Activated naive CD4-positive, alpha-beta T cell treated with anti-CD3 and anti-CD28 coated beads, Interleukin-2, amount 10 ng/mL, durations not matched to agents 7 days and 5 days (primary cell): Measurements from ENCODE around the gene MBD6.

Experiments
- CTCF ChIA-PET: fragments of 350-600 bp; sonication (Branson Sonifier 250); formaldehyde crosslinking; loops from one replicate; lab custom pipeline; 2021; ENCODE audit warnings: antibody characterized with exemption; lab: Charles Lee
- DNase-seq: peaks from one replicate; pipeline ENCODE4 v3.0.0-alpha.2; 2020
- H3K27ac Mint-ChIP-seq: one replicate; pipeline ENCODE4 v1.8.0; 2021; ENCODE audit warnings: mild to moderate bottlenecking, moderate library complexity, mixed read lengths
- H3K27me3 Mint-ChIP-seq: one replicate; pipeline ENCODE4 v1.8.0; 2021; ENCODE audit warnings: mild to moderate bottlenecking, mixed read lengths
- H3K36me3 Mint-ChIP-seq: one replicate; pipeline ENCODE4 v1.8.0; 2021; ENCODE audit warnings: mixed read lengths
- H3K4me1 Mint-ChIP-seq: one replicate; pipeline ENCODE4 v1.8.0; 2021; ENCODE audit warnings: mixed read lengths
- H3K4me3 Mint-ChIP-seq: one replicate; pipeline ENCODE4 v1.8.0; 2021; ENCODE audit warnings: mild to moderate bottlenecking, moderate library complexity, mixed read lengths
- H3K9me3 Mint-ChIP-seq: one replicate; pipeline ENCODE4 v1.8.0; 2021; ENCODE audit warnings: mixed read lengths

The MBD6 gene

DNA sequence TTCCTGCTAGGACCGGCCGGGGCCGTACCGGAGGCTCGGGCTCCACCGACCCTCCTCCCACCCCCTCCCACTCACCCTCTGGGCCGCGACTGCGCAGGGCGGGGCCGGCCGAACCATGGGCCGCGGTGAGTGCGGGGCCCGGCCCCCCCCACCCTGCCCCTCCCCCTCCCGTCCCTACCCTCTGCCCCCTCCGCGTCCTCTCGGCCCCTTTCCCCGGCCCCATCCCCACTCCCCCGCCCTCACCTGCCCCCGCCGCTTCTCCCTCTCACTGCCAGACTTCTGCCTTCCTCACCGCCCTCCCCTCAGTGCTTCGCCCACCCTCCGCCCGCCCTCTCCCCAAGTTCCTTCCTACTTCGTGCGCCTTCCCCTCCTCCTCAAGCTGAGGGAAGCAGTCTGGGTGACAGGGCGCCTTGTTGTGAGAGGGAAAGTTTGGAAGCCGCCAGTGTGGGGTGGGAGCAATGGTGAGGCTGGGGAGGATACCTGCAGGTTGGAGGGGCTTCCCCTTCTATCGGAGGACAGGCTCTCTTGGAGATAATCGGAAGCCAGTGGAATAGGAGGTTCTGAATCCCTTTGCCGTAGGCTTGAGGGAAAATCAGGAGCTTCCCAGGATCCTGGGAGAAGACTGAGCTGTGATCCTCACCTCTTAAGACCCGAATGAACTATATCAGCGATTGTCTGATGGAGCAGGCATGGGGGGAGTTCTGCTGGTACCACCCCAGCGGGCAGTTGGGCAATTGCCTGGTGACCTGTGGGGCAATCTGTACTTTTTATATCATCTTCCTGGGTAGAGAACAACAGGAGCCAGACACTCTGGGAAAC lies 472 bp downstream of the MBD6 start:
- peaks cover 60% of the 10 kb centered on the region for H3K4me1 Mint-ChIP-seq
- H3K36me3 Mint-ChIP-seq, result peaks cover 40% of the 10 kb centered on the region
- H3K27me3 Mint-ChIP-seq, result peaks cover 5% of the 10 kb centered on the region
- peak overlapping the region; percentile 91 for H3K27ac Mint-ChIP-seq
- CTCF ChIA-PET, result interaction anchor here (1.2 to 1.6 kb wide), 4 partner anchors 11 to 98 kb away, joined by 3 to 6 read pairs (median 4); partner anchors contain the start of gene DCTN2
- DNase-seq, result peak; percentile 69
- peak overlapping the region; percentile 99 for H3K4me3 Mint-ChIP-seq
- H3K9me3 Mint-ChIP-seq, result no peaks in the 10 kb centered on the region

DNA sequence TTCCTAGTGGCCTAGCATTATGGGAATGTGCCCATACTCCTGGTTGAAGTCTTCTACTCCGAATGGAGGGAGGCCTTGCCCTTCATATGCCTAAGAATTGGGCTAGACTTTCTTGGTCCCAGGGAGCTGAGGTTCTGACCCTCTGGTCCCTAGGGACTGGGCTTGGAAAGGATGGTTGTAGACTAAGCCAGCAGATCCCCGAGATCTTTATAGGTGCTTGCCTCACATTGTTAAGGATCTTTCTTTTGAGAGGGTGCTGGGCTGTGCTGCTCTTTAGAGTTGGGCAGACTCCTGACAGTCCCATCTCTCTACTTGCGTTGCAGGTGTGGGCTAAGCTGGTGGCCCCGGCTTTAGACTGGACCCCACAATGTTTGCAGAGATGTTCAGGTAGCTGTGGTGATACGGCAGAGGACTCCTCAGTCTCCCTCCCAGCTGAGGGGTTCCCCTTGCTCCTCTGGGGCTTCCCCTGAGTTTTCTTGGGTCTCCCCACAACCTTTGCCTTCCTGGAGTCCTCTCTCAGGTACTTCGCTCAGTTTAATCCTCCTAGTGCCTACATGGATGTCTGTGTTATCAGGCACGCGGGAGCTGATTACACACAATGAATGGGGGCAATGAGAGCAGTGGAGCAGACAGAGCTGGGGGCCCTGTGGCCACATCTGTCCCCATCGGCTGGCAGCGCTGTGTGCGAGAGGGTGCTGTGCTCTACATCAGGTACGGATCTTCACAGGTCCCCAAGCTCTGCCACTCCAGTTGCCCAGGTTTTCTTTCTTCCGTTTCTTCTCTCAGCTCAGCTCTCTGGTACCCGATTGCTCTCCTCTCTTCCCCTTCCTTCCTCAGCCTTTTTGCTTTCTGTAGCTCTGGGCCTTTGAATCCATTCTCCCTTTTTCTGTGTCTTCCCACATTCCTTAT lies 1.3 kb downstream of the MBD6 start:
- Mint-ChIP-seq H3K27ac (peak overlapping the region; percentile 91), H3K36me3 (peaks cover 34% of the 10 kb centered on the region), H3K27me3 (peaks cover 5% of the 10 kb centered on the region), H3K9me3 (no peaks in the 10 kb centered on the region), H3K4me1 (peaks cover 53% of the 10 kb centered on the region), H3K4me3 (peak overlapping the region; percentile 99)
- DNase-seq, result no peak
- CTCF ChIA-PET, result interaction anchor here (0.8 to 1.6 kb wide), 6 partner anchors 10 to 97 kb away, joined by 3 to 6 read pairs (median 3); partner anchors contain the start of gene DCTN2

DNA sequence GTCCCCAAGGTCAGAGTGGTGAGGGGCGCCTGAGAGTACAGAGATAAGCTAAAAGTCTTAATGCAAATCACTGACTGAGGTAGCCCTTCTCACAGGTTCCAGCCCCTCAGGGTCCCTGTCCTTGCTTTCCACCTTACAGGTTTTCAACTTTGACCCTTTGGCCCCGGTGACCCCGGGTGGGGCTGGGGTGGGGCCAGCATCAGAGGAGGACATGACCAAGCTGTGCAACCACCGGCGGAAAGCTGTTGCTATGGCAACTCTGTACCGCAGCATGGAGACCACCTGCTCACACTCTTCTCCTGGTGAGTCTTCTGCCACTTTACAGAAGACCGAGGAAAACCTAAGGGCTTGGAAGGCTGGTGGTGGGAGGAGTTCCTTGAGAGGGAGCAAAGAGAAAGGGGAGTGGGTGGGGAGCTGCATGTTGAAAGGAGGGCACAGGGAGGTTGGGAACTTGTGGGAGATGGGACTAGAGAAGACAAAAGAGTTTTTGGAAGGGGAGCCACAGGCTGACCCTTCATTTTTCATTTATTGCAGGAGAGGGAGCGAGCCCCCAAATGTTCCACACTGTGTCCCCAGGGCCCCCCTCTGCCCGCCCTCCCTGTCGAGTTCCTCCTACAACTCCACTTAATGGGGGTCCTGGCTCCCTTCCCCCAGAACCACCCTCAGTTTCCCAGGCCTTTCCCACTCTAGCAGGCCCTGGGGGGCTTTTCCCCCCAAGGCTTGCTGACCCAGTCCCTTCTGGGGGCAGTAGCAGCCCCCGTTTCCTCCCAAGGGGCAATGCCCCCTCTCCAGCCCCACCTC lies 2.4 kb downstream of the MBD6 start:
- Mint-ChIP-seq H3K27me3 (peaks cover 5% of the 10 kb centered on the region), H3K36me3 (peaks cover 33% of the 10 kb centered on the region), H3K9me3 (no peaks in the 10 kb centered on the region), H3K4me1 (peaks cover 47% of the 10 kb centered on the region), H3K4me3 (peak overlapping the region; percentile 99), H3K27ac (peak overlapping the region; percentile 33)
- no peak for DNase-seq
- CTCF ChIA-PET, result interaction anchor here (0.8 to 1.6 kb wide), 3 partner anchors 9 to 58 kb away, joined by 3 to 6 read pairs (median 3); no protein-coding TSS in a partner anchor

DNA sequence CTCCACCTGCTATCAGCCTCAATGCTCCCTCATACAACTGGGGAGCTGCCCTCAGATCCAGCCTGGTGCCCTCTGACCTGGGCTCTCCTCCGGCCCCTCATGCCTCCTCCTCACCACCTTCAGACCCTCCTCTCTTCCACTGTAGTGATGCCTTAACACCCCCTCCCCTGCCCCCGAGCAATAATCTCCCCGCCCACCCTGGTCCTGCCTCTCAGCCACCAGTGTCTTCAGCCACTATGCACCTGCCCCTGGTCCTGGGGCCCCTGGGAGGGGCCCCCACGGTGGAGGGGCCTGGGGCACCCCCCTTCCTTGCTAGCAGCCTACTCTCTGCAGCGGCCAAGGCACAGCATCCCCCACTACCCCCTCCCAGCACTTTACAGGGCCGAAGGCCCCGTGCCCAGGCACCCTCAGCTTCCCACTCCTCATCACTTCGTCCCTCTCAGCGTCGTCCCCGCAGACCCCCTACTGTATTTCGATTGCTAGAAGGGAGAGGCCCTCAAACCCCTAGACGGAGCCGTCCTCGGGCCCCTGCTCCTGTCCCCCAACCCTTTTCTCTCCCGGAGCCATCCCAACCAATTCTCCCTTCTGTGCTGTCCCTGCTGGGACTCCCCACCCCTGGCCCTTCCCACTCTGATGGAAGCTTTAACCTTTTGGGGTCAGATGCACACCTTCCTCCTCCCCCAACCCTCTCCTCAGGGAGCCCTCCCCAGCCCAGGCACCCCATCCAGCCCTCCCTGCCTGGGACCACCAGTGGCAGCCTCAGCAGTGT lies 3.2 kb downstream of the MBD6 start:
- H3K4me3 Mint-ChIP-seq, result no peak overlapping the region
- H3K9me3 Mint-ChIP-seq, result no peaks in the 10 kb centered on the region
- no peak for DNase-seq
- H3K4me1 Mint-ChIP-seq, result peaks cover 46% of the 10 kb centered on the region
- CTCF ChIA-PET, result no interaction called here
- no peak overlapping the region for H3K27ac Mint-ChIP-seq
- H3K36me3 Mint-ChIP-seq, result peaks cover 34% of the 10 kb centered on the region
- H3K27me3 Mint-ChIP-seq, result peaks cover 5% of the 10 kb centered on the region

DNA sequence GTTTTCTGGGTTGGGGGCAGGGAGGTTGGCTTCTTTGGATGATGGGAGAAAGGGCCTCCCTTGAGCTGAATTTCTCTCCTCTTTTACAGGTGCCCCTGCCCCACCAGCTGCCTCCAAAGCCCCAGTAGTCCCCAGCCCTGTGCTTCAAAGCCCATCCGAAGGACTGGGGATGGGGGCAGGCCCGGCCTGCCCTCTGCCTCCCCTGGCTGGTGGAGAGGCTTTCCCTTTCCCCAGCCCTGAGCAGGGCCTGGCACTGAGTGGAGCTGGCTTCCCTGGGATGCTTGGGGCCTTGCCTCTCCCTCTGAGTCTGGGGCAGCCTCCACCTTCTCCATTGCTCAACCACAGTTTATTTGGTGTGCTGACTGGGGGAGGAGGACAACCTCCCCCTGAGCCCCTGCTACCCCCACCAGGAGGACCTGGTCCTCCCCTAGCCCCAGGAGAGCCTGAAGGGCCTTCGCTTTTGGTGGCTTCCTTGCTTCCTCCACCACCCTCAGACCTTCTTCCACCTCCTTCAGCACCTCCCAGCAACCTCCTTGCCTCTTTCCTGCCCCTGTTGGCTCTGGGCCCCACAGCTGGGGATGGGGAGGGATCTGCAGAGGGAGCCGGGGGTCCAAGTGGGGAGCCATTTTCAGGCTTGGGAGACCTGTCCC lies 4.0 kb downstream of the MBD6 start:
- no peak overlapping the region for H3K4me3 Mint-ChIP-seq
- H3K36me3 Mint-ChIP-seq, result peaks cover 41% of the 10 kb centered on the region
- no peaks in the 10 kb centered on the region for H3K9me3 Mint-ChIP-seq
- peaks cover 38% of the 10 kb centered on the region for H3K4me1 Mint-ChIP-seq
- H3K27ac Mint-ChIP-seq, result peak overlapping the region; percentile 52
- H3K27me3 Mint-ChIP-seq, result peaks cover 5% of the 10 kb centered on the region
- no peak for DNase-seq
- CTCF ChIA-PET, result no interaction called here

DNA sequence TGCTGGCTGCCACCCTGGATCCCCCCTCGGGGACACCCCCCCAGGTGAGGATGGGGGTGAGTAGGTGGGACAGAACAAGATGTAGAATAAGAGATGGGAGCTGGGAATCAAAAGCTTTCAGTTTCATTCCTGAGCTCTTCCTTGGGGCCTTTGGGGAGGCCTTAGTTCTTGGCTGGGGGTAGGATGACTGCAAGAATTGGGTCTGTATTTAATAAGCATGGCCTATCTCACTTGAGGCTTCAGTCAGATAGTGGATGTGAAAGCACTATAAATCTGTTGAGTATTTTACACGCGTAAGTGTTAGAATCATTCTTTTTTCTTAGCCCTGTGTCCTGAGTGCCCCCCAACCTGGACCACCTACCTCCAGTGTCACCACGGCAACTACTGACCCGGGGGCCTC lies 4.6 kb downstream of the MBD6 start:
- no peak for DNase-seq
- Mint-ChIP-seq H3K36me3 (peaks cover 47% of the 10 kb centered on the region), H3K9me3 (no peaks in the 10 kb centered on the region), H3K27ac (no peak overlapping the region), H3K4me3 (no peak overlapping the region), H3K27me3 (peaks cover 2% of the 10 kb centered on the region), H3K4me1 (peaks cover 32% of the 10 kb centered on the region)
- CTCF ChIA-PET, result no interaction called here

DNA sequence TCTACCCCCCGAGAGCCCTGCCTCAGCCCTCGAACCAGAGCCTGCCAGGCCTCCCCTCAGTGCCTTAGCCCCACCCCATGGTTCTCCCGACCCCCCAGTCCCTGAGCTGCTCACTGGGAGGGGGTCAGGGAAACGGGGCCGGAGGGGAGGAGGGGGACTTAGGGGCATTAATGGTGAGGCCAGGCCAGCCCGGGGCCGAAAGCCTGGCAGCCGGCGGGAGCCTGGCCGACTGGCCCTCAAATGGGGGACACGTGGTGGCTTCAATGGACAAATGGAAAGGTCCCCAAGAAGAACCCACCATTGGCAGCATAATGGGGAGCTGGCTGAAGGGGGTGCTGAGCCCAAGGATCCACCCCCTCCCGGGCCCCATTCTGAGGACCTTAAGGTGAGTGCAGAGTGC lies 5.6 kb downstream of the MBD6 start:
- CTCF ChIA-PET, result no interaction called here
- H3K9me3 Mint-ChIP-seq, result no peaks in the 10 kb centered on the region

DNA sequence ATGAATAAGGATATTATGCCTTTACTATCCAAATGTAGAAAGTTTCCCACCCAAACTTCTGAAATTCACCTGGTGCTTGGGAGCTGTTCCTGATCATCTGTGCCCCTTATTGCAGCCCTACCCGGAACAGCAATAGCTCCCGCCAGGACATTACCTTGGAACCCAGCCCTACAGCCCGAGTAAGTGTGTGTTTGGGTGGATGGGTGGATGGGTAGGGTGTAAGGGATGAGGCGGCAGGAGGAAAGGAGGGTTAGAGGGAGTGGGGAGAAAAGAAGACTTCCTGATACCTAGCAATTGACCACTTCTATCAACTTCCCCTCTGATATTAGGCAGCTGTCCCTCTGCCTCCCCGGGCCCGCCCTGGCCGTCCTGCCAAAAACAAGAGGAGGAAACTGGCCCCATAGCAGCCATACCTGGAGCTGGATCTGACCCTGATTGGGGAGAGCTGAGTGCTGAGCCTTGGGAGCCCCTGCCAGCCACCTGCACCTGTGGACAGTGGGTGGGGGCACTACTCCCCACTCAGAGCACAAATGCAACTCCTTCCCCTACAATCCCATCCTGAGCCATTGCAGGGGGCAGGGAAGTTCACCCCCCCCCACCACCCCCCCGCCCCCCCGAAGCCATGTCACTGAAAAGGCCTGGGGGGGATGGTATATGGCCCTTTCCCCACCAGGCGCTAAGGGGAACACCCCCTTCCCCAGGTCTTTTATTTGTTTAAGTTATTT lies 6.4 kb downstream of the MBD6 start:
- DNase-seq, result no peak
- Mint-ChIP-seq H3K4me1 (peaks cover 21% of the 10 kb centered on the region), H3K9me3 (no peaks in the 10 kb centered on the region), H3K36me3 (peaks cover 45% of the 10 kb centered on the region), H3K27me3 (no peaks in the 10 kb centered on the region), H3K4me3 (no peak overlapping the region), H3K27ac (no peak overlapping the region)
- CTCF ChIA-PET, result interaction anchor here (1.0 kb wide), 1 partner anchor 23 kb away, joined by 3 read pairs; no protein-coding TSS in a partner anchor

More for the DNA sequence above, 5.6 kb downstream of the MBD6 start:
- Mint-ChIP-seq H3K27ac (peak overlapping the region; percentile 47), H3K4me3 (no peak overlapping the region), H3K4me1 (peaks cover 29% of the 10 kb centered on the region), H3K36me3 (peaks cover 46% of the 10 kb centered on the region), H3K27me3 (no peaks in the 10 kb centered on the region)
- DNase-seq, result no peak

DNA sequence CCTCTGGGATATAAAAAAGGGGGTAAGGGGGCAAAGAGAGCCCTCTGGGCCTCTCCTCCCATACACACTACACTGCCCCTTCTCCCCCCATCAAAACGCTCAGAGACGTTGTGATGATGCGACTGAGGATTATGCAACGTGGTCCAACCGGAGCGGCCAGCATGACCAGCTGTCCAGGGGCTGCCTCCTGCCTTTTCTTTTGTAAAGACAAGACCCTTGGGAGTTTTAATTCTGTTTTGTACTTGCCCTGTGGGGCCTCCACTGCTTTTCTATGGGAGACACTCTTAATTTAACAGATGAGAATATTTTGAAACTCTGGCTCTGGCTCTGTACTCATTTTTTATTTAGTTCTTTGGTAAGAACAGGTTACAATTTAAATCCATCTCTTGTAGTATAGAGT lies 7.2 kb downstream of the MBD6 start:
- Mint-ChIP-seq H3K36me3 (peaks cover 45% of the 10 kb centered on the region), H3K4me1 (peaks cover 13% of the 10 kb centered on the region), H3K4me3 (no peak overlapping the region), H3K9me3 (no peaks in the 10 kb centered on the region), H3K27ac (peak overlapping the region; percentile 50), H3K27me3 (no peaks in the 10 kb centered on the region)
- no peak for DNase-seq
- CTCF ChIA-PET, result interaction anchor here (1.0 kb wide), 1 partner anchor 23 kb away, joined by 3 read pairs; no protein-coding TSS in a partner anchor

DNA sequence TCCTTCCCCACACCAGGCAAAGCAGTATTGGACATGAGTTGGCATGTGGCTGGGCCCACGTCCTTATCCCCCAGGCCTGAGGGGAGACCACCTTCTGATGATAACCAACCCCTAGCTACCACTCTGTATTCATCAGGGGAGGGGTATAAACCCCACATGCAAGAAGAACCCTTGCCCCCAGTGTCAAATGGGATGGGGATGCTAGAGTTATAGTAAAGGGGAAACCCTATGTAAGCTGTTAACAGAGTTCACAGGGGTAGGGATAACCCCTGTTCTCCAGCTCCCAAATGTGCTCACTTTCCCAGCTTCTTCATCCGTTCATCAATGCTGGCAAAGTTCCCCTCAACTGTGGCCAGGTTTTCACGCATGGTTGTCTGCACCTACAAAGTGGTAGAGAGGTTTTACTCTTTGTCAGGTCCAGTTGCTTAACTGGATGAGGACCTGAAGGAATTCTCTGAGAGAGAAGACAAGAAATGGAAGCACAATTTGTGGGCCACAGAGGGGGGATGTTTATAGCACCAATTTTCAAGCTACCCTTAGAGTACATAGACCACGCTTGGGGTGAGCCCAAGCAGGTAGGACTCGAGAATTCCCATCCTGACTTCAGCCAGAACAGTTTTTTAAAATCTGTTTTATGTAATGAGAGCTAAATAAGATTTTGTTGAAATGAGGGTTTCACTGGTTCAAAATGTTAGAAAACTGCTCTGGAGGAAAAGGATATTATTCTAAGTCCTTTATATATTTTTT lies 7.9 kb downstream of the MBD6 start:
- Mint-ChIP-seq H3K27ac (no peak overlapping the region), H3K36me3 (peaks cover 46% of the 10 kb centered on the region)
- CTCF ChIA-PET, result interaction anchor here (1.0 kb wide), 2 partner anchors 22 to 56 kb away, joined by 3 read pairs; no protein-coding TSS in a partner anchor

DNA sequence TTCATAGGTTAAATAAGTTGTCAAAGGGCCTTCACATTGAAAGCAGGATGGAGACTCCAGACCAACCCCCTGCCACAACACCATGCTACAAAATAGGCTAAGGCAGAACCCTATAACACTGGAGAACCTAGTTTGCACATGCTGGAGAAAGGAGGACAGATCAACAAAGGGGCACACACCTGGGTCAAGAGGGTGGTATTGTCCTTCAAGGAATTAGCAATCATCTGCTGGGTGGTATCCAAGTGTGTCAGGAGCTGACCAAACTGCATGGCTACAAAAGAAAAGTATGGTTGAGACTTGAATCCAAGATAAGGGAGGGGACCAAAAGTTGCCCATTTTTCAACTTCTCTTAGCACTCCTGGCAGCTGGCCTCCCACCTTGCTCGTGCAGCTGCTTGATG lies 9.2 kb downstream of the MBD6 start:
- CTCF ChIA-PET, result interaction anchor here (0.6 to 1.3 kb wide), 3 partner anchors 14 to 51 kb away, joined by 3 read pairs; no protein-coding TSS in a partner anchor
- no peaks in the 10 kb centered on the region for H3K9me3 Mint-ChIP-seq
- H3K36me3 Mint-ChIP-seq, result peaks cover 51% of the 10 kb centered on the region
- H3K4me1 Mint-ChIP-seq, result peaks cover 3% of the 10 kb centered on the region
- no peaks in the 10 kb centered on the region for H3K27me3 Mint-ChIP-seq
- DNase-seq, result no peak
- no peak overlapping the region for H3K4me3 Mint-ChIP-seq
- no peak overlapping the region for H3K27ac Mint-ChIP-seq

More for the DNA sequence above, 7.9 kb downstream of the MBD6 start:
- DNase-seq, result no peak
- Mint-ChIP-seq H3K4me1 (peaks cover 7% of the 10 kb centered on the region), H3K9me3 (no peaks in the 10 kb centered on the region), H3K4me3 (no peak overlapping the region), H3K27me3 (no peaks in the 10 kb centered on the region)
